HepG2 (cell line): ENCODE measurements around the gene ELOVL6.

ENCODE experiments used
- EZH2 ChIP-seq: conservative IDR thresholded peaks from 2 replicates; pipeline ENCODE4 v1.6.1; 2012; ENCODE audit warnings: mild to moderate bottlenecking, low read depth, low read length, moderate library complexity
- MXI1 ChIP-seq: IDR thresholded peaks from 3 replicates; pipeline ENCODE4 v1.6.1; 2012; ENCODE audit warnings: low read depth, low read length, inconsistent platforms, borderline replicate concordance
- NR2C2 ChIP-seq: sonication (generic); formaldehyde crosslinking; IDR thresholded peaks from 2 replicates; pipeline ENCODE4 v1.4.0; 2020; ENCODE audit warnings: missing genetic modification reagents, mild to moderate bottlenecking, moderate library complexity, borderline replicate concordance
- PHF8 ChIP-seq: sonication (generic); formaldehyde crosslinking; IDR thresholded peaks from 2 replicates; pipeline ENCODE4 v1.5.0; 2020; ENCODE audit warnings: missing genetic modification reagents
- POLR2A ChIP-seq, 2 experiments: IDR thresholded peaks; 2 replicates each; pipeline ENCODE4 v1.6.1; 2011; ENCODE audit warnings: low read depth in 2 of 2, low read length in 2 of 2, mild to moderate bottlenecking in 1 of 2, moderate library complexity in 1 of 2; ENCODE audit not compliant: insufficient read depth in 1 of 2
- PREB ChIP-seq: sonication (generic); formaldehyde crosslinking; IDR thresholded peaks from 2 replicates; pipeline ENCODE4 v1.4.0; 2020; ENCODE audit warnings: missing genetic modification reagents
- SETDB1 ChIP-seq: sonication (generic); formaldehyde crosslinking; IDR thresholded peaks from 2 replicates; pipeline ENCODE4 v1.5.1; 2020; ENCODE audit warnings: missing genetic modification reagents, mild to moderate bottlenecking, borderline replicate concordance
- TAF1 ChIP-seq: sonication (generic); formaldehyde crosslinking; IDR thresholded peaks from 2 replicates; pipeline ENCODE4 v1.4.0; 2020; ENCODE audit warnings: missing genetic modification reagents
- TFAP4 ChIP-seq: sonication (generic); IDR thresholded peaks from 2 replicates; pipeline ENCODE4 v1.6.1; 2016; ENCODE audit warnings: low read depth, borderline replicate concordance
- ZFP36 ChIP-seq: fragments of 150-350 bp; IDR thresholded peaks from 2 replicates; pipeline ENCODE4 v1.6.1; 2018; ENCODE audit warnings: borderline replicate concordance, low read length, low read depth; ENCODE audit not compliant: partially characterized antibody

- TF ChIP-seq NR2C2 (CRISPR knock-in tag) = no peak
- TF ChIP-seq ZFP36 = no peak
- TF ChIP-seq POLR2A (IDR thresholded peaks at IDR 0.05; ENCODE audit: insufficient read depth in 1 of 2, low read depth in 2 of 2, low read length in 2 of 2) = no peak
- TF ChIP-seq SETDB1 (CRISPR knock-in tag) = no peak
- no peak for TF ChIP-seq TAF1 (CRISPR knock-in tag)
- TF ChIP-seq EZH2 = no peak
- no peak for TF ChIP-seq PHF8 (CRISPR knock-in tag)
- no peak for TF ChIP-seq PREB (CRISPR knock-in tag)
- no peak for TF ChIP-seq MXI1
- TF ChIP-seq TFAP4 = no peak
These were observed 136.2 kb downstream of the ELOVL6 start for GRCh38 chr4:110062166-110062565.
